Liver (tissue), 9 donors: ENCODE data around the gene BACH2. TPM values are rescaled to one million over a fixed set of nuclear protein-coding genes. Genes with fewer than 3 reads are reported as not detected.

Experiments
- DNase-seq: peaks from one replicate; pipeline ENCODE4 v3.0.0-alpha.2; 2017; ENCODE audit warnings: low spot score
- H3K27ac ChIP-seq, 2 donors: one replicate each; pipeline ENCODE4 v1.7.0; 2013; ENCODE audit warnings: inconsistent platforms in 2 of 2, low read length in 2 of 2, control low read depth in 1 of 2, low read depth in 1 of 2, mild to moderate bottlenecking in 1 of 2
- H3K27me3 ChIP-seq, 4 donors: one replicate each; pipeline versions ENCODE4 v1.6.1 to v1.7.0; 2013; ENCODE audit warnings: low read length in 3 of 4, inconsistent platforms in 1 of 4, mild to moderate bottlenecking in 1 of 4, moderate library complexity in 1 of 4; ENCODE audit not compliant: control insufficient read depth in 4 of 4, insufficient read depth in 4 of 4
- H3K36me3 ChIP-seq, 4 donors: one replicate each; pipeline versions ENCODE4 v1.6.1 to v1.7.0; 2013; ENCODE audit warnings: low read length in 3 of 4, mild to moderate bottlenecking in 3 of 4, low read depth in 1 of 4, moderate library complexity in 1 of 4; ENCODE audit not compliant: control insufficient read depth in 4 of 4, insufficient read depth in 3 of 4
- H3K4me1 ChIP-seq, 4 donors: one replicate each; pipeline versions ENCODE4 v1.6.1 to v1.7.0; 2013; ENCODE audit warnings: low read length in 3 of 4, mild to moderate bottlenecking in 3 of 4, moderate library complexity in 1 of 4; ENCODE audit not compliant: control insufficient read depth in 4 of 4, insufficient read depth in 4 of 4
- H3K4me3 ChIP-seq, 3 donors: one replicate each; pipeline versions ENCODE4 v1.6.1 to v1.7.0; 2013; ENCODE audit warnings: low read length in 3 of 3, control low read depth in 1 of 3, low read depth in 1 of 3, mild to moderate bottlenecking in 1 of 3
- H3K9ac ChIP-seq, 2 donors: one replicate each; pipeline ENCODE4 v1.7.0; 2013; ENCODE audit warnings: low read length in 2 of 2, mild to moderate bottlenecking in 2 of 2, moderate library complexity in 2 of 2, control low read depth in 1 of 2, low read depth in 1 of 2
- H3K9me3 ChIP-seq, 4 donors: one replicate each; pipeline versions ENCODE4 v1.6.1 to v1.7.0; 2013; ENCODE audit warnings: low read length in 3 of 4; ENCODE audit not compliant: control insufficient read depth in 4 of 4
- EGR1 ChIP-seq, 2 donors: IDR thresholded peaks; 2 replicates each; pipeline ENCODE4 v1.6.1; 2016 to 2018; ENCODE audit warnings: antibody characterized with exemption in 2 of 2, low read depth in 2 of 2
- FOXA1 ChIP-seq: IDR thresholded peaks from 2 replicates; pipeline ENCODE4 v1.6.1; 2016; ENCODE audit warnings: antibody characterized with exemption
- FOXA2 ChIP-seq: IDR thresholded peaks from 2 replicates; pipeline ENCODE4 v1.6.1; 2016; ENCODE audit warnings: antibody characterized with exemption
- GABPA ChIP-seq, 2 donors: IDR thresholded peaks in 1 of 2; conservative IDR thresholded peaks in 1 of 2; 2 replicates each; pipeline ENCODE4 v1.6.1; 2016; ENCODE audit warnings: antibody characterized with exemption in 2 of 2, mild to moderate bottlenecking in 1 of 2, moderate library complexity in 1 of 2
- HNF4A ChIP-seq, 2 donors: conservative IDR thresholded peaks; 2 replicates each; pipeline ENCODE4 v1.6.1; 2016; ENCODE audit warnings: antibody characterized with exemption in 2 of 2, mild to moderate bottlenecking in 2 of 2
- HNF4G ChIP-seq: IDR thresholded peaks from 2 replicates; pipeline ENCODE4 v1.6.1; 2016; ENCODE audit warnings: antibody characterized with exemption
- JUND ChIP-seq, 2 donors: IDR thresholded peaks; 2 replicates each; pipeline ENCODE4 v1.6.1; 2016; ENCODE audit warnings: antibody characterized with exemption in 2 of 2
- NR2F2 ChIP-seq: IDR thresholded peaks from 2 replicates; pipeline ENCODE4 v1.6.1; 2016; ENCODE audit warnings: antibody characterized with exemption
- RXRA ChIP-seq, 2 donors: IDR thresholded peaks; 2 replicates each; pipeline ENCODE4 v1.6.1; 2017 to 2018; ENCODE audit warnings: antibody characterized with exemption in 2 of 2, mild to moderate bottlenecking in 1 of 2
- YY1 ChIP-seq: IDR thresholded peaks from 2 replicates; pipeline ENCODE4 v1.6.1; 2016; ENCODE audit warnings: antibody characterized with exemption, mild to moderate bottlenecking
- WGBS: extraction: QIAGEN DNeasy Blood & Tissue Kit; methylation state at CpG from one replicate; pipeline ENCODE4 v1.1.7; 2013; 5-methylcytosine and 5-hydroxymethylcytosine counted together
- polyA plus RNA-seq, 2 donors: library from polyadenylated mRNA; stranded (reverse) in 1 of 2; unstranded in 1 of 2; fragments of 200-250 nt in 1 of 2; fragments of >200 nt in 1 of 2; fragmentation: Nextera tagmentation in 1 of 2; extraction: Ambion mirVana in 1 of 2; gene quantifications; one replicate each; pipeline versions ENCODE4 v1.2.1 to v1.2.3, GENCODE V29; 2013 to 2015
- total RNA-seq, 2 donors: library from RNA; depleted of rRNA; stranded (reverse); fragments of >200 nt; gene quantifications; one replicate each; pipeline ENCODE4 v1.2.3, GENCODE V29; 2014
- TF ChIP-seq, protein P1 (sequence below): IDR thresholded peaks from 2 replicates; pipeline ENCODE4 v1.6.1; 2016; ENCODE audit warnings: antibody characterized with exemption, mild to moderate bottlenecking
- TF ChIP-seq, protein P2 (sequence below): IDR thresholded peaks from 2 replicates; pipeline ENCODE4 v1.6.1; 2016; ENCODE audit warnings: antibody characterized with exemption
- TF ChIP-seq, protein P3 (sequence below): IDR thresholded peaks from 2 replicates; pipeline ENCODE4 v1.6.1; 2016; ENCODE audit warnings: antibody characterized with exemption
- TF ChIP-seq, protein P4 (sequence below): IDR thresholded peaks from 2 replicates; pipeline ENCODE4 v1.6.1; 2016; ENCODE audit warnings: antibody characterized with exemption
- TF ChIP-seq, protein P5 (sequence below): fragments of 150-350 bp; IDR thresholded peaks from 2 replicates; pipeline ENCODE4 v1.5.1; 2017; ENCODE audit warnings: improper control_type of control experiment, low read depth, low read length; ENCODE audit not compliant: missing input control
- donor health status: healthy.
- donor health status: healthy.
- donor health status: healthy.
- donor health status: healthy.
- donor health status: healthy.

BACH2 gene
- total and polyA plus RNA-seq, 4 donors: 1.9 to 3.7 (median 1.9) TPM

DNA sequence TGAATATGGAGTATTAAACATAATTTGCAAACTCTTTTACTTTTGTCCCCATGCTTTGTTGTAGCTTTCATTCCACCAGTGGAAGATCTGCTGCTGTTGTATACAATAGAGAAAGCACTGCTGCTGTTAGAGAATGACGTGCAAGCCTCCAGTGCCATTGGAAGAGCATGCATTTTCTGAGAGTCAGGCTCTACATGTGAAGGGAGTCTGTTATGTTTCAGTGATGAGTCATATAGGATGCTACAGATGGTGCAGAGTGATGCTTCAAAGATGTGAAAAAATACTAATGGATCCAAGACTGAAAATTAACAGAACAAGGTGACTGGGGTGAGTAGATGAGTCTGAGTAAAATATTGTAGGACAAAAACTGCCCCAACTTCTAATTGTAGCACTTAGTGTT, 22.4 kb upstream of the BACH2 start:
- WGBS: 79% methylated on average over 1 of the region's 1 CpG
- H3K4me1 ChIP-seq: no peaks in the 10 kb centered on the region
- no peak overlapping the region for H3K4me3 ChIP-seq
- no peaks in the 10 kb centered on the region for H3K27me3 ChIP-seq
- no peak for DNase-seq
- H3K27ac ChIP-seq: no peak overlapping the region
- H3K36me3 ChIP-seq: no peaks in the 10 kb centered on the region
- no peak overlapping the region for H3K9ac ChIP-seq
- no peaks in the 10 kb centered on the region for H3K9me3 ChIP-seq
- no peak for TF ChIP-seq RXRA (IDR thresholded peaks at IDR 0.05)
- no peak for TF ChIP-seq EGR1 (IDR thresholded peaks at IDR 0.05; ENCODE audit: low read depth in 2 of 2)
- no peak for TF ChIP-seq GABPA (IDR thresholded peaks at IDR 0.05 in 1 of 2, conservative IDR thresholded peaks at IDR 0.05 in 1 of 2)
- TF ChIP-seq, protein P1, sequence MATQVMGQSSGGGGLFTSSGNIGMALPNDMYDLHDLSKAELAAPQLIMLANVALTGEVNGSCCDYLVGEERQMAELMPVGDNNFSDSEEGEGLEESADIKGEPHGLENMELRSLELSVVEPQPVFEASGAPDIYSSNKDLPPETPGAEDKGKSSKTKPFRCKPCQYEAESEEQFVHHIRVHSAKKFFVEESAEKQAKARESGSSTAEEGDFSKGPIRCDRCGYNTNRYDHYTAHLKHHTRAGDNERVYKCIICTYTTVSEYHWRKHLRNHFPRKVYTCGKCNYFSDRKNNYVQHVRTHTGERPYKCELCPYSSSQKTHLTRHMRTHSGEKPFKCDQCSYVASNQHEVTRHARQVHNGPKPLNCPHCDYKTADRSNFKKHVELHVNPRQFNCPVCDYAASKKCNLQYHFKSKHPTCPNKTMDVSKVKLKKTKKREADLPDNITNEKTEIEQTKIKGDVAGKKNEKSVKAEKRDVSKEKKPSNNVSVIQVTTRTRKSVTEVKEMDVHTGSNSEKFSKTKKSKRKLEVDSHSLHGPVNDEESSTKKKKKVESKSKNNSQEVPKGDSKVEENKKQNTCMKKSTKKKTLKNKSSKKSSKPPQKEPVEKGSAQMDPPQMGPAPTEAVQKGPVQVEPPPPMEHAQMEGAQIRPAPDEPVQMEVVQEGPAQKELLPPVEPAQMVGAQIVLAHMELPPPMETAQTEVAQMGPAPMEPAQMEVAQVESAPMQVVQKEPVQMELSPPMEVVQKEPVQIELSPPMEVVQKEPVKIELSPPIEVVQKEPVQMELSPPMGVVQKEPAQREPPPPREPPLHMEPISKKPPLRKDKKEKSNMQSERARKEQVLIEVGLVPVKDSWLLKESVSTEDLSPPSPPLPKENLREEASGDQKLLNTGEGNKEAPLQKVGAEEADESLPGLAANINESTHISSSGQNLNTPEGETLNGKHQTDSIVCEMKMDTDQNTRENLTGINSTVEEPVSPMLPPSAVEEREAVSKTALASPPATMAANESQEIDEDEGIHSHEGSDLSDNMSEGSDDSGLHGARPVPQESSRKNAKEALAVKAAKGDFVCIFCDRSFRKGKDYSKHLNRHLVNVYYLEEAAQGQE: no peak
- no peak for TF ChIP-seq FOXA1
- no peak for TF ChIP-seq FOXA2
- TF ChIP-seq, protein P2, sequence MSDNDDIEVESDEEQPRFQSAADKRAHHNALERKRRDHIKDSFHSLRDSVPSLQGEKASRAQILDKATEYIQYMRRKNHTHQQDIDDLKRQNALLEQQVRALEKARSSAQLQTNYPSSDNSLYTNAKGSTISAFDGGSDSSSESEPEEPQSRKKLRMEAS: no peak
- TF ChIP-seq, protein P3, sequence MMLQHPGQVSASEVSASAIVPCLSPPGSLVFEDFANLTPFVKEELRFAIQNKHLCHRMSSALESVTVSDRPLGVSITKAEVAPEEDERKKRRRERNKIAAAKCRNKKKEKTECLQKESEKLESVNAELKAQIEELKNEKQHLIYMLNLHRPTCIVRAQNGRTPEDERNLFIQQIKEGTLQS: no peak
- TF ChIP-seq HNF4G: no peak
- TF ChIP-seq JUND (IDR thresholded peaks at IDR 0.05): no peak
- no peak for TF ChIP-seq YY1
- no peak for TF ChIP-seq NR2F2

DNA sequence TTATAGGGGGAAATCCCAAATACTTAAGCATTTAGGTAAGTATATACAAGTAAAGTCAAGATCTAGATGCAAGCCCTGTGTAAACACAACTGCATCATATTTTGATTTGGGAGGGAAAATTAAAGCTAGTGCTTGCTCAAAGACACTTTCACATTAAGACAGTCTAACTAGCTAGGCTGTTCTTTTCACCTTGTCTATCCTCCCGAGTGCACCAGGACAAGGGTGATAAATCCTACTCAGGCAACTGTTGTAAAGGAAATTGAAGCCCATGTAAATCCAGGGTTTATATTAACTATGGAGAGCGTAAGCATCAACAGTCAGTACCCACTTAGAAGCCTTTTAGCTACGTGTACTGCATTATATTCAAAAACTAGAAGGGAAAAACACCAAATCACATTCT, 19.3 kb upstream of the BACH2 start:
- no peaks in the 10 kb centered on the region for H3K27me3 ChIP-seq
- H3K4me3 ChIP-seq: no peak overlapping the region
- no peaks in the 10 kb centered on the region for H3K36me3 ChIP-seq
- TF ChIP-seq, protein P4, sequence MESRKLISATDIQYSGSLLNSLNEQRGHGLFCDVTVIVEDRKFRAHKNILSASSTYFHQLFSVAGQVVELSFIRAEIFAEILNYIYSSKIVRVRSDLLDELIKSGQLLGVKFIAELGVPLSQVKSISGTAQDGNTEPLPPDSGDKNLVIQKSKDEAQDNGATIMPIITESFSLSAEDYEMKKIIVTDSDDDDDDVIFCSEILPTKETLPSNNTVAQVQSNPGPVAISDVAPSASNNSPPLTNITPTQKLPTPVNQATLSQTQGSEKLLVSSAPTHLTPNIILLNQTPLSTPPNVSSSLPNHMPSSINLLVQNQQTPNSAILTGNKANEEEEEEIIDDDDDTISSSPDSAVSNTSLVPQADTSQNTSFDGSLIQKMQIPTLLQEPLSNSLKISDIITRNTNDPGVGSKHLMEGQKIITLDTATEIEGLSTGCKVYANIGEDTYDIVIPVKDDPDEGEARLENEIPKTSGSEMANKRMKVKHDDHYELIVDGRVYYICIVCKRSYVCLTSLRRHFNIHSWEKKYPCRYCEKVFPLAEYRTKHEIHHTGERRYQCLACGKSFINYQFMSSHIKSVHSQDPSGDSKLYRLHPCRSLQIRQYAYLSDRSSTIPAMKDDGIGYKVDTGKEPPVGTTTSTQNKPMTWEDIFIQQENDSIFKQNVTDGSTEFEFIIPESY: no peak
- TF ChIP-seq, protein P5, sequence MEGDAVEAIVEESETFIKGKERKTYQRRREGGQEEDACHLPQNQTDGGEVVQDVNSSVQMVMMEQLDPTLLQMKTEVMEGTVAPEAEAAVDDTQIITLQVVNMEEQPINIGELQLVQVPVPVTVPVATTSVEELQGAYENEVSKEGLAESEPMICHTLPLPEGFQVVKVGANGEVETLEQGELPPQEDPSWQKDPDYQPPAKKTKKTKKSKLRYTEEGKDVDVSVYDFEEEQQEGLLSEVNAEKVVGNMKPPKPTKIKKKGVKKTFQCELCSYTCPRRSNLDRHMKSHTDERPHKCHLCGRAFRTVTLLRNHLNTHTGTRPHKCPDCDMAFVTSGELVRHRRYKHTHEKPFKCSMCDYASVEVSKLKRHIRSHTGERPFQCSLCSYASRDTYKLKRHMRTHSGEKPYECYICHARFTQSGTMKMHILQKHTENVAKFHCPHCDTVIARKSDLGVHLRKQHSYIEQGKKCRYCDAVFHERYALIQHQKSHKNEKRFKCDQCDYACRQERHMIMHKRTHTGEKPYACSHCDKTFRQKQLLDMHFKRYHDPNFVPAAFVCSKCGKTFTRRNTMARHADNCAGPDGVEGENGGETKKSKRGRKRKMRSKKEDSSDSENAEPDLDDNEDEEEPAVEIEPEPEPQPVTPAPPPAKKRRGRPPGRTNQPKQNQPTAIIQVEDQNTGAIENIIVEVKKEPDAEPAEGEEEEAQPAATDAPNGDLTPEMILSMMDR: no peak
- TF ChIP-seq, protein P2: no peak
- no peak for TF ChIP-seq HNF4G
- TF ChIP-seq RXRA (IDR thresholded peaks at IDR 0.05): no peak
- TF ChIP-seq JUND (IDR thresholded peaks at IDR 0.05): no peak
- TF ChIP-seq HNF4A (conservative IDR thresholded peaks at IDR 0.05): no peak
- TF ChIP-seq NR2F2: no peak
- TF ChIP-seq YY1: no peak
- DNase-seq: no peak
- H3K9ac ChIP-seq: no peak overlapping the region
- 78% methylated on average over 3 of the region's 3 CpGs for WGBS
- no peak overlapping the region for H3K27ac ChIP-seq
- no peaks in the 10 kb centered on the region for H3K4me1 ChIP-seq
- no peaks in the 10 kb centered on the region for H3K9me3 ChIP-seq
